Upper lobe of left lung (tissue), 6 donors: ENCODE results near the gene LYST. TPM values are rescaled to one million over a fixed set of nuclear protein-coding genes. Genes with fewer than 3 reads are reported as not detected.

Source experiments
- ATAC-seq, 2 donors: fragments of 200-7000 bp; cut with Tn5 transposase; one replicate each; pipeline ENCODE4 v1.9.1; 2022; ENCODE audit warnings: mild to moderate bottlenecking in 2 of 2, moderate library complexity in 2 of 2; ENCODE audit not compliant: low FRiP score in 2 of 2
- DNase-seq, 2 donors: peaks; one replicate each; pipeline ENCODE4 v3.0.0-alpha.2; 2019 to 2020
- H3K27ac ChIP-seq, 4 donors: fragments of 200-600 bp; sonication (generic); one replicate each; pipeline ENCODE4 v1.5.1; 2016 to 2019
- H3K27me3 ChIP-seq, 4 donors: fragments of 200-600 bp; sonication (generic); one replicate each; pipeline ENCODE4 v1.5.1; 2017 to 2019
- H3K36me3 ChIP-seq, 4 donors: fragments of 200-600 bp; sonication (generic); one replicate each; pipeline ENCODE4 v1.5.1; 2016 to 2019
- H3K4me1 ChIP-seq, 4 donors: fragments of 200-600 bp; sonication (generic); one replicate each; pipeline ENCODE4 v1.5.1; 2018 to 2019
- H3K4me3 ChIP-seq, 4 donors: fragments of 200-600 bp; sonication (generic); one replicate each; pipeline ENCODE4 v1.5.1; 2017 to 2019; ENCODE audit warnings: mild to moderate bottlenecking in 2 of 4, moderate library complexity in 1 of 4
- H3K9me3 ChIP-seq, 4 donors: fragments of 200-600 bp; sonication (generic); one replicate each; pipeline ENCODE4 v1.5.1; 2018 to 2019
- EP300 ChIP-seq, 4 donors: sonication (generic); formaldehyde crosslinking; IDR thresholded peaks; one replicate each; pipeline ENCODE4 v1.5.1; 2017; ENCODE audit warnings: antibody characterized with exemption in 4 of 4, control low read depth in 2 of 4
- POLR2A ChIP-seq, 4 donors: fragments of 450-650 bp; IDR thresholded peaks; one replicate each; pipeline ENCODE4 v1.5.1; 2016 to 2017; ENCODE audit warnings: antibody characterized with exemption in 4 of 4, mild to moderate bottlenecking in 2 of 4
- POLR2AphosphoS5 ChIP-seq, 2 donors: sonication (generic); formaldehyde crosslinking; IDR thresholded peaks; one replicate each; pipeline ENCODE4 v1.5.1; 2017; ENCODE audit warnings: antibody characterized with exemption in 2 of 2
- WGBS, 2 donors: methylation state at CpG; one replicate each; pipeline ENCODE4 v1.1.5; 2017 to 2018; 5-methylcytosine and 5-hydroxymethylcytosine counted together
- total RNA-seq, 6 donors: library from RNA; depleted of rRNA in 4 of 6; stranded (reverse); fragments of >200 nt in 4 of 6; gene quantifications; one replicate each; pipeline versions ENCODE4 v1.1.0 to v1.2.1, GENCODE V29; 2016 to 2021
- TF ChIP-seq, protein P1 (sequence below), 6 experiments: fragments of 450-650 bp in 4 of 6; fragments of 200-600 bp in 2 of 6; sonication (generic) in 2 of 6; IDR thresholded peaks; one replicate each; pipeline ENCODE4 v1.5.1; 2016 to 2019; ENCODE audit warnings: antibody characterized with exemption in 6 of 6
- donor health status: DM: no; HTN: no; CAD: no; lungs with moderate emphysema.
- donor health status: DM: no; HTN: yes; CAD: no; lungs with severe emphysema.

Gene LYST
- total RNA-seq, 6 donors from 2014 or later, result 34.0 to 87.0 (median 54.0) TPM

DNA sequence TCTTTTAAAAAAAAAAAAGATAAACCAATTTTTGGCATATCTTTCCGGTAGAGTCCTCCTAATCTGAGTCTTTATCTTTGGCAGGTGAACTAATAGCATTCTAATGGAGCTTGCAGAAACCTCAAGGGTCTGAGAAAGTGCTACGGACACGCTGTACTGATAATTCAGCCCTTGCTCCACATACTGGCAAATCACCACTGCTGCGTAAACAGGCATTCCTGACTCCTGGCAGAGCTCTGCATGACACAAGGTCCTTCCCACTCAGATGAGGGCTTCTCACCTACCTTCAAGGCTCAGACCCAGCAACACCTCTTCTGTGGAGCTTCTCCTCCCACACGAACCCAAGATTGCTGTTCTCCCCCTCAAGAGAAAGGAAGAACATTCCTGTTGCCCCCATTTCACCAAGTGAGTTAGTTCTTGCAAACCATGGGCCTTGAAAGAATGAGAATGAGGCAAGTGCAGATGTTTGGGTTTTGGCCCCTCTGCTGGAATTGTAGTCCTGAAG lies 48.0 kb downstream of the LYST start:
- ATAC-seq, result no peak
- 85 to 92% methylated on average over 5 of the region's 5 CpGs for WGBS, 2 donors

DNA sequence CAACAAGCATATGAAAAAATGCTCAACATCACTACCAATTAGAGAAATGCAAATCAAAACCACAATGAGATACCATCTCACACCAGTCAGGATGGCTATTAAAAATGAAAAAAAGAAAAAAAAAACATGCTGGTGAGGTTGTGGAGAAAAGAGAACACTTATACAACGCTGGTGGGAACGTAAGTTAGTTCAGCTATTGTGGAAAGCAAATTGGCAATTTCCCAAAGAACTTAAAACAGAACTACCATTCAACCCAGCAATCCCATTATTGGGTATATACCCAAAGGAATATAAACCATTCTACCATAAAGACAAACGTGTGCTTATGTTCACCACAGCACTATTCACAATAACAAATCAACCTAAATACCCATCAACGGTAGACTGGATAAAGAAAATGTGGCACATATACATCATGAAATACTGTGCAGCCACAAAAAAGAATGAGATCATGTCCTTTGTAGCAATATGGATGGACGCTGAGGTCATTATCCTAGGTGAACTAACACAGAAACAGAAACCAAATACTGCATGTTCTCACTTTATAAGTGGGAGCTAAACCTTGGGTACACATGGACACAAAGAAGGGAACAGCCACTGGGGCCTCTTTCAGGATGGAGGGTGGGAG lies 49.5 kb downstream of the LYST start:
- no peaks in the 10 kb centered on the region for H3K4me1 ChIP-seq
- H3K27ac ChIP-seq, result no peak overlapping the region
- H3K27me3 ChIP-seq, result no peaks in the 10 kb centered on the region
- ATAC-seq, result no peak
- TF ChIP-seq, protein P1, sequence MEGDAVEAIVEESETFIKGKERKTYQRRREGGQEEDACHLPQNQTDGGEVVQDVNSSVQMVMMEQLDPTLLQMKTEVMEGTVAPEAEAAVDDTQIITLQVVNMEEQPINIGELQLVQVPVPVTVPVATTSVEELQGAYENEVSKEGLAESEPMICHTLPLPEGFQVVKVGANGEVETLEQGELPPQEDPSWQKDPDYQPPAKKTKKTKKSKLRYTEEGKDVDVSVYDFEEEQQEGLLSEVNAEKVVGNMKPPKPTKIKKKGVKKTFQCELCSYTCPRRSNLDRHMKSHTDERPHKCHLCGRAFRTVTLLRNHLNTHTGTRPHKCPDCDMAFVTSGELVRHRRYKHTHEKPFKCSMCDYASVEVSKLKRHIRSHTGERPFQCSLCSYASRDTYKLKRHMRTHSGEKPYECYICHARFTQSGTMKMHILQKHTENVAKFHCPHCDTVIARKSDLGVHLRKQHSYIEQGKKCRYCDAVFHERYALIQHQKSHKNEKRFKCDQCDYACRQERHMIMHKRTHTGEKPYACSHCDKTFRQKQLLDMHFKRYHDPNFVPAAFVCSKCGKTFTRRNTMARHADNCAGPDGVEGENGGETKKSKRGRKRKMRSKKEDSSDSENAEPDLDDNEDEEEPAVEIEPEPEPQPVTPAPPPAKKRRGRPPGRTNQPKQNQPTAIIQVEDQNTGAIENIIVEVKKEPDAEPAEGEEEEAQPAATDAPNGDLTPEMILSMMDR (IDR thresholded peaks at IDR 0.05), result no peak
- TF ChIP-seq POLR2AphosphoS5 (IDR thresholded peaks at IDR 0.05) (no peak), POLR2A (IDR thresholded peaks at IDR 0.05) (no peak), EP300 (IDR thresholded peaks at IDR 0.05) (no peak)
- WGBS, 2 donors, result 87 to 89% methylated on average over 5 of the region's 5 CpGs
- no peak overlapping the region for H3K4me3 ChIP-seq
- no peak for DNase-seq
- H3K9me3 ChIP-seq, result no peaks in the 10 kb centered on the region
- H3K36me3 ChIP-seq, result peaks cover 0 to 3% (median 0%) of the 10 kb centered on the region in 4 donors

More for the DNA sequence above, 48.0 kb downstream of the LYST start:
- Histone ChIP-seq H3K4me3 (no peak overlapping the region), H3K27ac (no peak overlapping the region), H3K9me3 (no peaks in the 10 kb centered on the region), H3K4me1 (no peaks in the 10 kb centered on the region), H3K27me3 (no peaks in the 10 kb centered on the region), H3K36me3 (peaks cover 0 to 2% (median 0%) of the 10 kb centered on the region in 4 donors)
- no peak for DNase-seq
- no peak for TF ChIP-seq EP300 (IDR thresholded peaks at IDR 0.05)
- TF ChIP-seq POLR2AphosphoS5 (IDR thresholded peaks at IDR 0.05), result no peak
- TF ChIP-seq, protein P1 (IDR thresholded peaks at IDR 0.05), result no peak
- no peak for TF ChIP-seq POLR2A (IDR thresholded peaks at IDR 0.05)

DNA sequence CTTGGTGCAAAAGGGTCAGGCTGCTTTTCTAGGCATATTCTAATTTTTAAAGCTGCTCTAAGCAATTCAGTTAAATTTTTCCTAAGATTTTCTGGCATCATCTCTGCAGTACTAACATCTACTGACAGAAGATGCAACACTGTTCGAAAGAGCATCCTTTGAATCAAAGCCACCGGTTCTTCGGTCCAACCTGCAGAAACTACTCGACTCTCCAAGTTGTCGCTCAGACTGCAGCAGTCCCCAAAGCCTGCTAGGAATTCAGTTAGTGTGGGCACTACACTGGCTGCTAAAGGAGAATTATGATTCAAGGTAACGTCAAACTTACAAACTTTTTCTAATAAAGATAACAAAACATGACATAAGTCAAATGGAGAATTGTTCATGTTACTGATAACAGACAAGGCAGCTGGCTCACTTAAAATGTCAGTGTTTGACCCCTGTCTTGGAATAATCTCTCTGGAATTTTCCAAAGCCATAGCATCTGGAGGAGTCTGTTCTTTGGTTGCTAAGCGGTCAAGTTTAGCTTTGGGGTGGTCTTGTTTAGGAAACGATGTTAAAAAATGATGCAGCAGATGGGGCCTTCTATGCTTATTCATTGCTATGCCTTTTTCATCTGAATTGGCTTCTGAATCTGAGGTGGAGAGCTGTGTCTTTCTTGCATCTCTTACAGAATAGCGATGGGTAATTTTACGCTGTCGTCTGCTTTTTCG lies 56.9 kb downstream of the LYST start:
- H3K27me3 ChIP-seq, result no peaks in the 10 kb centered on the region
- TF ChIP-seq POLR2AphosphoS5 (IDR thresholded peaks at IDR 0.05), result no peak
- TF ChIP-seq, protein P1 (IDR thresholded peaks at IDR 0.05), result no peak
- no peak for ATAC-seq
- 86 to 88% methylated on average over 12 of the region's 12 CpGs for WGBS, 2 donors
- peaks cover 4 to 40% (median 17%) of the 10 kb centered on the region in 4 donors for H3K36me3 ChIP-seq
- H3K4me1 ChIP-seq, result no peaks in the 10 kb centered on the region
- no peak overlapping the region for H3K4me3 ChIP-seq
- DNase-seq, result no peak
- H3K9me3 ChIP-seq, result no peaks in the 10 kb centered on the region
- no peak overlapping the region for H3K27ac ChIP-seq

DNA sequence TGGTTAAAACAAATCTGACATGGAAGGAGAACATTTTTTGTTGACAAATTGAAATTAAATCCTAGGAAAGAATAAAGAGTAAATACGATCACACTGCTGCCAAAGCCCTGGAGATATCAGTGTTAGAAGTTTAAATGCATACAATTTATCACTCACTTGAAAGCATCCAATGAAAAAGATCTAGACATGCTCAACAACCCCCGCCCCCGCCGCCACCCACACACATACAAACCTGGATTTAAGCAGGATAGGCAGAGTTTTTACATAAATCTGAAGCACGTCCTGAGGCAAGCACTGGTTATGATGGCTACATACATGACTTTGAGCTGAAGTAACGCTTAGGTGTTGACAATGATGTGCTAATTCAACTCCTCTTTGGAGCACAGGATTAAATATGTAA lies 58.5 kb downstream of the LYST start:
- no peak overlapping the region for H3K27ac ChIP-seq
- no peak for TF ChIP-seq POLR2A (IDR thresholded peaks at IDR 0.05)
- TF ChIP-seq, protein P1 (IDR thresholded peaks at IDR 0.05), result no peak
- no peak for TF ChIP-seq EP300 (IDR thresholded peaks at IDR 0.05)
- DNase-seq (no peak), ATAC-seq (no peak)
- H3K36me3 ChIP-seq, result peaks cover 4 to 42% (median 18%) of the 10 kb centered on the region in 4 donors
- 96% methylated on average over 6 of the region's 6 CpGs for WGBS, 2 donors
- no peaks in the 10 kb centered on the region for H3K4me1 ChIP-seq
- no peaks in the 10 kb centered on the region for H3K9me3 ChIP-seq
- no peaks in the 10 kb centered on the region for H3K27me3 ChIP-seq
- H3K4me3 ChIP-seq, result no peak overlapping the region
